ENCODE data around the gene TMEM115.

TMEM115 gene

DNA sequence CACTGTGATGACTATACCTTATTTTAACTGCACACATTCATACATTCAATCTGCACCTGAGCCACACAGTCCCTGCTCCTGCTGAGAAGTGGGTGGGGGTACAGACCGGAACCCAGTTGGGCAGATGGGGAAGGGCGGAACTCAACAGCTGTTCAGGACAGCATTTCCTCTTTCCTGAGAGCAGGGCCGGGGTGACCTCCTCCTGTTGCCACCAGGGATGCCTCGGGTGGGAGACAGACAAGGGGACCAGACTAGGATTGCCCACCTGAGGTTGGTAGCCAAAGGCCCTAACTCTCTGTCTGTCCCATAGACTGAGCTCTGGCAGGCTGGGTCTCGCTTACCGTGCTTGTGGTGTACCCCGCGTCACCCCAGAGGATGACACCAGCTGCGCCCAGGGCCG is 40.7 kb downstream of the TMEM115 start:
- Histone ChIP-seq H4K8ac (ENCODE audit: low read depth, low read length) (no peak overlapping the region), H3K9ac (ENCODE audit: low read length) (no peak overlapping the region), H3K4me1 (ENCODE audit: control insufficient read depth in 1 of 2, insufficient read depth in 2 of 2, low read length in 2 of 2) (peaks cover 40 to 42% of the 10 kb centered on the region in 2 experiments), H2AFZ (ENCODE audit: insufficient read depth, low read length, poor library complexity) (no peak overlapping the region), H3K27ac (ENCODE audit: low read depth, low read length) (no peak overlapping the region), H3K27me3 (ENCODE audit: insufficient read depth, low read length) (no peaks in the 10 kb centered on the region), H3K4me3 (ENCODE audit: low read depth, low read length) (no peak overlapping the region), H2BK12ac (ENCODE audit: low read length) (no peak overlapping the region), H3K79me1 (ENCODE audit: low read length) (peaks cover 16% of the 10 kb centered on the region), H2BK5ac (ENCODE audit: low read depth, low read length, poor library complexity) (no peak overlapping the region), H3K36me3 (ENCODE audit: control insufficient read depth in 1 of 2, insufficient read depth in 2 of 2, low read length in 2 of 2) (peaks cover 29% of the 10 kb centered on the region in 2 experiments), H4K12ac (ENCODE audit: low read depth, low read length) (no peak overlapping the region), H2AK5ac (ENCODE audit: low read length) (no peak overlapping the region), H2BK120ac (ENCODE audit: insufficient read depth, low read length, poor library complexity) (no peak overlapping the region), H3K4me2 (ENCODE audit: low read length) (no peak overlapping the region), H3K4ac (ENCODE audit: low read depth, low read length) (no peak overlapping the region), H3K79me2 (ENCODE audit: control insufficient read depth, insufficient read depth, low read length, poor library complexity) (peaks cover 15% of the 10 kb centered on the region), H3K9me3 (ENCODE audit: insufficient read depth, low read depth, low read length) (peaks cover 2% of the 10 kb centered on the region), H4K91ac (ENCODE audit: low read depth, low read length) (no peak overlapping the region), H3K18ac (ENCODE audit: low read length) (no peak overlapping the region), H3K23ac (ENCODE audit: low read length) (no peak overlapping the region), H3K14ac (ENCODE audit: low read length) (no peak overlapping the region)
- no CpG with 5 or more reads among the region's 10 CpGs for WGBS (ENCODE audit: extremely low coverage, insufficient coverage, insufficient read length)
- DNase-seq: no peak

DNA sequence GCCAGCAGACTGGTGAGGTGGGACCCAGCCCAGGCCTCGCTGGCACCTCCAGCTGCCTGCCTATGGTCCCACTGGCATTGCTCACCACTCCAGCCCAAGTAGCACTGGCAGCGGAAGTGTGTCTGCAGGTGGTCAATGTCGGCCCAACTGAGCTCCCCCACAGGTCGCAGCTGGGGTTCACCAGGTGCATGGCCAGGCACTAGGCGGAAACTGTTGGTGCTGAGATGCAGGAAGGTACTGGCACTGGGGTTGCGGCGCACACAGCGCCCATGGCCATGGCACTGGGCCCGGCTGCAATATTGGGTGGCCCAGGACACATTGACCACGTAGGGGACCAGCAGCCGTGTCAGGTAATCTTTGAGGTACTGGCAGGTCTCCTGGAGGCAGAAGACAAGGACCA is 41.2 kb downstream of the TMEM115 start:
- WGBS (ENCODE audit: extremely low coverage, insufficient coverage, insufficient read length): no CpG with 5 or more reads among the region's 11 CpGs
- H3K79me1 ChIP-seq (ENCODE audit: low read length): peaks cover 16% of the 10 kb centered on the region
- H3K9ac ChIP-seq (ENCODE audit: low read length): no peak overlapping the region
- H3K36me3 ChIP-seq (ENCODE audit: control insufficient read depth in 1 of 2, insufficient read depth in 2 of 2, low read length in 2 of 2): peaks cover 29% of the 10 kb centered on the region in 2 experiments
- H4K12ac ChIP-seq (ENCODE audit: low read depth, low read length): no peak overlapping the region
- peak overlapping the region; percentile 6 for H3K27ac ChIP-seq (ENCODE audit: low read depth, low read length)
- H3K18ac ChIP-seq (ENCODE audit: low read length): no peak overlapping the region
- peaks cover 2% of the 10 kb centered on the region for H3K9me3 ChIP-seq (ENCODE audit: insufficient read depth, low read depth, low read length)
- H2AFZ ChIP-seq (ENCODE audit: insufficient read depth, low read length, poor library complexity): no peak overlapping the region
- peaks cover 40% of the 10 kb centered on the region in 2 experiments for H3K4me1 ChIP-seq (ENCODE audit: control insufficient read depth in 1 of 2, insufficient read depth in 2 of 2, low read length in 2 of 2)
- no peak overlapping the region for H4K8ac ChIP-seq (ENCODE audit: low read depth, low read length)
- H3K4me2 ChIP-seq (ENCODE audit: low read length): no peak overlapping the region
- peaks cover 15% of the 10 kb centered on the region for H3K79me2 ChIP-seq (ENCODE audit: control insufficient read depth, insufficient read depth, low read length, poor library complexity)
- no peak overlapping the region for H3K23ac ChIP-seq (ENCODE audit: low read length)
- no peak overlapping the region for H3K4ac ChIP-seq (ENCODE audit: low read depth, low read length)
- H2BK120ac ChIP-seq (ENCODE audit: insufficient read depth, low read length, poor library complexity): no peak overlapping the region
- H2BK12ac ChIP-seq (ENCODE audit: low read length): no peak overlapping the region
- H4K91ac ChIP-seq (ENCODE audit: low read depth, low read length): no peak overlapping the region
- no peak overlapping the region for H2AK5ac ChIP-seq (ENCODE audit: low read length)
- H3K4me3 ChIP-seq (ENCODE audit: low read depth, low read length): no peak overlapping the region
- no peaks in the 10 kb centered on the region for H3K27me3 ChIP-seq (ENCODE audit: insufficient read depth, low read length)
- no peak overlapping the region for H2BK5ac ChIP-seq (ENCODE audit: low read depth, low read length, poor library complexity)
- no peak overlapping the region for H3K14ac ChIP-seq (ENCODE audit: low read length)
- DNase-seq: no peak

DNA sequence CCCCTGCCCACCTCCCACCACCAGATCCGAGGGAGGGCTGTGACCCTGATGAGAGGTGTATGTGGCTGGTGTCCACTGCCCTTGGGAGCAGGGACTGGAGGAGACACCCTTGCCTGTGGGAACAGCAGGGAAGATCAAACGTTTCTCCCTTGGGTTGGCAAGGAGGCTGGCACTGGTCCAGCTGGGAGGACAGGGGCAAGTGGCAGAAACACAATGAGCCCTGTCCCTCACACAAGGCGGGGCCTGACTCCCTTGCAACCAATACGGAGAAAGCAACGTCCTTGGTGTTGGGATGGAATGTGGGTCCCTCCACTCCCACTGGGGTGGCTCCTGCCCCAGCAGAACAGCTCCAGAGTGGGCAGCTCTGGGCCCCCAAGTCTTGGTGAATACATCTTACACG is 42.0 kb downstream of the TMEM115 start:
- no peak overlapping the region for H3K18ac ChIP-seq (ENCODE audit: low read length)
- no peak overlapping the region for H4K12ac ChIP-seq (ENCODE audit: low read depth, low read length)
- peaks cover 29% of the 10 kb centered on the region in 2 experiments for H3K36me3 ChIP-seq (ENCODE audit: control insufficient read depth in 1 of 2, insufficient read depth in 2 of 2, low read length in 2 of 2)
- no peaks in the 10 kb centered on the region for H3K27me3 ChIP-seq (ENCODE audit: insufficient read depth, low read length)
- H3K27ac ChIP-seq (ENCODE audit: low read depth, low read length): peak overlapping the region; percentile 62
- no peak for DNase-seq
- no peak overlapping the region for H4K8ac ChIP-seq (ENCODE audit: low read depth, low read length)
- no CpG with 5 or more reads among the region's 6 CpGs for WGBS (ENCODE audit: extremely low coverage, insufficient coverage, insufficient read length)
- no peak overlapping the region for H3K4ac ChIP-seq (ENCODE audit: low read depth, low read length)
- no peak overlapping the region for H2AK5ac ChIP-seq (ENCODE audit: low read length)
- peaks cover 14% of the 10 kb centered on the region for H3K79me1 ChIP-seq (ENCODE audit: low read length)
- no peak overlapping the region for H3K4me3 ChIP-seq (ENCODE audit: low read depth, low read length)
- H3K4me1 ChIP-seq (ENCODE audit: control insufficient read depth in 1 of 2, insufficient read depth in 2 of 2, low read length in 2 of 2): peaks cover 32% of the 10 kb centered on the region in 2 experiments
- H4K91ac ChIP-seq (ENCODE audit: low read depth, low read length): no peak overlapping the region
- no peak overlapping the region for H3K23ac ChIP-seq (ENCODE audit: low read length)
- peak overlapping the region; percentile 40 for H3K4me2 ChIP-seq (ENCODE audit: low read length)
- no peak overlapping the region for H2BK5ac ChIP-seq (ENCODE audit: low read depth, low read length, poor library complexity)
- peaks cover 2% of the 10 kb centered on the region for H3K9me3 ChIP-seq (ENCODE audit: insufficient read depth, low read depth, low read length)
- H2AFZ ChIP-seq (ENCODE audit: insufficient read depth, low read length, poor library complexity): no peak overlapping the region
- peak overlapping the region; percentile 0 for H2BK12ac ChIP-seq (ENCODE audit: low read length)
- peaks cover 14% of the 10 kb centered on the region for H3K79me2 ChIP-seq (ENCODE audit: control insufficient read depth, insufficient read depth, low read length, poor library complexity)
- H3K14ac ChIP-seq (ENCODE audit: low read length): no peak overlapping the region
- no peak overlapping the region for H3K9ac ChIP-seq (ENCODE audit: low read length)
- H2BK120ac ChIP-seq (ENCODE audit: insufficient read depth, low read length, poor library complexity): no peak overlapping the region

DNA sequence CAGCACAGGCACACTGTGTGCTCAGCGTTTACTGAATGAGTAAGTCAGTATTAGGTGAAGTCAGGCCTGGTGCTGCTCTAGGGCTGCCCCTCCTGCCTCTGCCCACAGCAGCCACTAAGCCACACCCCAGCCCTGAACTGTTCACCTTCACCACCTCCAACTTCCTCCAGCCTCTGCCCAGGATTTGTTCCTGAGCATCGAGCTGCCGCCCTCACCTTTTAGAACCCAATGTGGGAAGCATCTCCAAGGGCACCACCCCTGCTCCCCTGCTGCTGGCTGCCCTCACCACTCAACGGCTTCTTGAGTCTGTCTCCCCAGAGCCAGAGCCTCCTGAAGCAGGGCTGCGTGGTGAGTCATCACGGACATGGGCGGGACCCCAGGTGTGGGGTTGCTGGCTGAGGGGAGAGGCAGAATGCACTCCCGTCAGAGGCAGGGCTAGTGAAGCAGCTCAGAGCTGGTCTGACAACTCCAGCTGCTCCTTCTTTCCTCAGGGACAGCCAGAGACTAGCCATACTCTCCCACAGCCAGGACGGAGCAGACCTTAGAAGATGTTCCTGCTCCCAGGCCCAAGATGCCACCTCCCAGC is 42.6 kb downstream of the TMEM115 start:
- Histone ChIP-seq H3K23ac (ENCODE audit: low read length) (no peak overlapping the region), H3K36me3 (ENCODE audit: control insufficient read depth in 1 of 2, insufficient read depth in 2 of 2, low read length in 2 of 2) (peaks cover 29% of the 10 kb centered on the region in 2 experiments), H3K18ac (ENCODE audit: low read length) (peak overlapping the region; percentile 31), H3K4ac (ENCODE audit: low read depth, low read length) (no peak overlapping the region), H4K12ac (ENCODE audit: low read depth, low read length) (no peak overlapping the region), H4K91ac (ENCODE audit: low read depth, low read length) (no peak overlapping the region), H3K9ac (ENCODE audit: low read length) (no peak overlapping the region), H3K4me3 (ENCODE audit: low read depth, low read length) (no peak overlapping the region), H3K4me2 (ENCODE audit: low read length) (peak overlapping the region; percentile 40), H3K27ac (ENCODE audit: low read depth, low read length) (peak overlapping the region; percentile 62), H2AFZ (ENCODE audit: insufficient read depth, low read length, poor library complexity) (no peak overlapping the region), H3K14ac (ENCODE audit: low read length) (no peak overlapping the region), H3K79me2 (ENCODE audit: control insufficient read depth, insufficient read depth, low read length, poor library complexity) (peaks cover 10% of the 10 kb centered on the region), H3K79me1 (ENCODE audit: low read length) (peaks cover 8% of the 10 kb centered on the region), H4K8ac (ENCODE audit: low read depth, low read length) (no peak overlapping the region), H2BK5ac (ENCODE audit: low read depth, low read length, poor library complexity) (no peak overlapping the region), H2BK12ac (ENCODE audit: low read length) (no peak overlapping the region), H2BK120ac (ENCODE audit: insufficient read depth, low read length, poor library complexity) (no peak overlapping the region), H3K9me3 (ENCODE audit: insufficient read depth, low read depth, low read length) (peaks cover 2% of the 10 kb centered on the region), H3K4me1 (ENCODE audit: control insufficient read depth in 1 of 2, insufficient read depth in 2 of 2, low read length in 2 of 2) (peaks cover 27 to 28% of the 10 kb centered on the region in 2 experiments), H3K27me3 (ENCODE audit: insufficient read depth, low read length) (no peaks in the 10 kb centered on the region), H2AK5ac (ENCODE audit: low read length) (no peak overlapping the region)
- no CpG with 5 or more reads among the region's 9 CpGs for WGBS (ENCODE audit: extremely low coverage, insufficient coverage, insufficient read length)
- DNase-seq: peak; percentile 53 to 63

Measured in trophoblast cell (in vitro differentiated cells and primary cell).